Prostate gland (tissue), 2 donors: Measurements from ENCODE around the gene CFAP45. TPM values are rescaled to one million over a fixed set of nuclear protein-coding genes. Genes with fewer than 3 reads are reported as not detected.

ENCODE experiments used
- DNase-seq: peaks from one replicate; pipeline ENCODE4 v3.0.0-alpha.2; 2019; ENCODE audit warnings: low spot score
- H3K27ac ChIP-seq, 2 donors: fragments of 200-600 bp; sonication (generic); 2 replicates each; pipeline ENCODE4 v1.5.1; 2017 to 2019
- H3K27me3 ChIP-seq: fragments of 200-600 bp; sonication (generic); replicated peaks from 2 replicates; pipeline ENCODE4 v1.5.1; 2019; ENCODE audit not compliant: insufficient read depth
- H3K36me3 ChIP-seq, 2 donors: fragments of 200-600 bp; sonication (generic); 1 replicate in 1 of 2; 2 replicates in 1 of 2; pipeline versions ENCODE4 v1.5.1 to v1.8.1; 2017 to 2019
- H3K4me1 ChIP-seq: fragments of 200-600 bp; sonication (generic); replicated peaks from 2 replicates; pipeline ENCODE4 v1.5.1; 2019
- H3K4me3 ChIP-seq, 2 donors: fragments of 200-600 bp; sonication (generic); 2 replicates each; pipeline ENCODE4 v1.5.1; 2017 to 2019
- H3K9me3 ChIP-seq: fragments of 200-600 bp; sonication (generic); 2 replicates; pipeline ENCODE4 v1.5.1; 2017
- POLR2A ChIP-seq: fragments of 450-650 bp; IDR thresholded peaks from one replicate; pipeline ENCODE4 v1.6.1; 2016; ENCODE audit warnings: antibody characterized with exemption, mild to moderate bottlenecking
- POLR2AphosphoS5 ChIP-seq: sonication (generic); formaldehyde crosslinking; IDR thresholded peaks from one replicate; pipeline ENCODE4 v1.6.1; 2017; ENCODE audit warnings: antibody characterized with exemption
- WGBS: methylation state at CpG from one replicate; pipeline ENCODE4 v1.1.5; 2018; 5-methylcytosine and 5-hydroxymethylcytosine counted together
- intact Hi-C: fragments of 100-400 bp; cut with DNase I; formaldehyde crosslinking; loops from one replicate; pipeline ENCODE4 v1.14.2; 2022
- total RNA-seq, 2 donors: library from RNA; depleted of rRNA; stranded (reverse); fragments of >200 nt; gene quantifications; one replicate each; pipeline ENCODE4 v1.1.0, GENCODE V29; 2016
- TF ChIP-seq, protein P1 (sequence below), 4 experiments: fragments of 200-600 bp in 2 of 4; fragments of 450-650 bp in 2 of 4; sonication (generic) in 2 of 4; IDR thresholded peaks; 1 replicate in 3 of 4; 2 replicates in 1 of 4; pipeline ENCODE4 v1.5.1; 2016 to 2019; ENCODE audit warnings: antibody characterized with exemption in 4 of 4, mild to moderate bottlenecking in 2 of 4, moderate library complexity in 2 of 4

The CFAP45 gene
- total RNA-seq, 2 donors from 2014 or later: 2.6 TPM; not detected in 1

DNA sequence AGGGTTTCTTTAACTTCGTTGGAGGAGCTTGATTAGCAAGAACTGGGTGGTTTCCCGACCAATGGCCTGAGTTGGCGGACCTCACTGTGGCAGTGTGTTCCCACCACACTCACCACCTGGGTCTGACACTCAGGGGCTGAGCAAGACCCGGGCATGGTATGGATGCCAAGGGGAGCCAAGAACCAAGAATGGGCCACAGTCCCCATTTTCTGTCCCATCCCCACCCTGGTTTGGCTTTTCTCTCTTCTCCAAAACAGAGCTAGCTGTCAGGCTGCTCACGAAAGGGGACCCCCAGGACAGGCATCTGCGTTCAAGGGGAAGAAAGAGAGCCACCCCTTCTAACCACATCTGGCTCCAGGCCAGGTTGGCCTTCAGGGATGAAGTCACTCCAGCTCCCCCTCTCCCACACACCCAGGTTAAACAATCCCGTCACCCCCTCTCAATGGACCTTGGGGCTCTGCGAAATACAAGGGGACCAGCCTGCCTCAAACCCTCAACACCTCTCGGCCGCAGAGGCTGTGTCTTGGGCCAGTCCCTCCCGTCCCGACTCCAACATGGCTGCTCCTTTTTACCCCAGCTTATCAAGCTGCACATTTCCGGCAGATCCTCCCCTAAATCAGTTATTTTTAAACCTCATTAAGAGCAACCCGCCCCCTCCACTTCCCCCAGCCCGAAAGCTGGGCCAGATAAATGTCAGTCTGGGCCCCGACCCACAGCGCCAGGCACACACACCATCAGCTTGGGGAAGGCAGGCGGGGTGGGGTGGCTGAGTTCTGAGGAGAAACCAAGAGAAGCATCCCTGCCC lies 21.9 kb upstream of the CFAP45 start:
- H3K27ac ChIP-seq: peak overlapping the region; percentile 72 to 84
- H3K27me3 ChIP-seq: no peaks in the 10 kb centered on the region
- WGBS: 64% methylated on average over 18 of the region's 18 CpGs
- peaks cover 17% of the 10 kb centered on the region for H3K4me1 ChIP-seq
- no peak for DNase-seq
- TF ChIP-seq POLR2AphosphoS5 (no peak), POLR2A (no peak)
- TF ChIP-seq, protein P1, sequence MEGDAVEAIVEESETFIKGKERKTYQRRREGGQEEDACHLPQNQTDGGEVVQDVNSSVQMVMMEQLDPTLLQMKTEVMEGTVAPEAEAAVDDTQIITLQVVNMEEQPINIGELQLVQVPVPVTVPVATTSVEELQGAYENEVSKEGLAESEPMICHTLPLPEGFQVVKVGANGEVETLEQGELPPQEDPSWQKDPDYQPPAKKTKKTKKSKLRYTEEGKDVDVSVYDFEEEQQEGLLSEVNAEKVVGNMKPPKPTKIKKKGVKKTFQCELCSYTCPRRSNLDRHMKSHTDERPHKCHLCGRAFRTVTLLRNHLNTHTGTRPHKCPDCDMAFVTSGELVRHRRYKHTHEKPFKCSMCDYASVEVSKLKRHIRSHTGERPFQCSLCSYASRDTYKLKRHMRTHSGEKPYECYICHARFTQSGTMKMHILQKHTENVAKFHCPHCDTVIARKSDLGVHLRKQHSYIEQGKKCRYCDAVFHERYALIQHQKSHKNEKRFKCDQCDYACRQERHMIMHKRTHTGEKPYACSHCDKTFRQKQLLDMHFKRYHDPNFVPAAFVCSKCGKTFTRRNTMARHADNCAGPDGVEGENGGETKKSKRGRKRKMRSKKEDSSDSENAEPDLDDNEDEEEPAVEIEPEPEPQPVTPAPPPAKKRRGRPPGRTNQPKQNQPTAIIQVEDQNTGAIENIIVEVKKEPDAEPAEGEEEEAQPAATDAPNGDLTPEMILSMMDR (IDR thresholded peaks at IDR 0.05): no peak
- H3K36me3 ChIP-seq: peaks cover 7 to 15% of the 10 kb centered on the region in 2 donors
- intact Hi-C loops: loop anchor here (10.0 kb wide), 1 partner anchor 67 kb away; no protein-coding TSS in a partner anchor
- H3K4me3 ChIP-seq: no peak overlapping the region
- no peaks in the 10 kb centered on the region for H3K9me3 ChIP-seq

DNA sequence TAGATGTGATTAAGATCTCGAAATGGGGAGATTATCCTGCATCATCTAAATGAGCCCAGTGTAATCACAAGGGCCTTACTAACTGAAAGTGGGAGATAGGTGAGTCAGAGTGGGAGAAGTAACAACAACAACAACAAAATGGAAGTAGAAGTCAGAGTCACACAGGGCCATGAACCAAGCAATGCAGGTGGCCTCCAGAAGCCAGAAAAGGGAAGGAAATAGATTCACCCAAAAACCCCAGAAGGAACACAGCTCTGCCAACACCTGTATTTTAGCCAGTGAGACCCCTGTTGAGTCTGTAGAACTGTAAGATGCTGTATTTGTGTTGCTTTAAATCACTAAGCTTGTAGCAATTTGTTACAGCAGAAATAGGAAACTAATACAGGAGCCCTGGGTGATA lies 21.3 kb upstream of the CFAP45 start:
- H3K9me3 ChIP-seq: no peaks in the 10 kb centered on the region
- no peak for DNase-seq
- no peaks in the 10 kb centered on the region for H3K27me3 ChIP-seq
- TF ChIP-seq POLR2AphosphoS5: no peak
- TF ChIP-seq, protein P1 (IDR thresholded peaks at IDR 0.05): no peak
- no peak for TF ChIP-seq POLR2A
- 73% methylated on average over 1 of the region's 1 CpG for WGBS
- peaks cover 7 to 15% of the 10 kb centered on the region in 2 donors for H3K36me3 ChIP-seq
- intact Hi-C loops: loop anchor here (10.0 kb wide), 1 partner anchor 66 kb away; no protein-coding TSS in a partner anchor
- no peak overlapping the region for H3K4me3 ChIP-seq
- no peak overlapping the region for H3K27ac ChIP-seq
- peaks cover 17% of the 10 kb centered on the region for H3K4me1 ChIP-seq

DNA sequence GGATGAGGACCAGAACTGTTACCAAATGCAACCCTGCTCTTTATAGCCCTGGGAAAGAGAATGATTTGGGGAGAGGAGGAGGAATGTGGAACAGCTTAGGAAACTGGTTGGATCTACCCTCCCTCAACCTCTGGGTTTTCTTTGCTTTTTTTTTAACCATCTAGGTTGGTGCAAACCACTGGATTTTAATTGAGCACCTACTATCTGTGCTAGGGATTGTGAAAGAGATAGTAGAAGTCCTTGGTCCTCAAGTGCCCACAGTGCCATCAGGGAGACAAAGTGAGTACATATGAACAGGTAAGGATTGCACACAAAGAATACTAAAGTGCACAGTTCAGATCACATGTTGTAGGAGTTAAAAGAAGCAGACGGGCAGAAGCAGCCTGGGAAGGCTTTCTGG lies 20.7 kb upstream of the CFAP45 start:
- DNase-seq: no peak
- intact Hi-C loops: loop anchor here (10.0 kb wide), 1 partner anchor 66 kb away; no protein-coding TSS in a partner anchor
- no peak for TF ChIP-seq POLR2AphosphoS5
- Histone ChIP-seq H3K27ac (no peak overlapping the region), H3K9me3 (no peaks in the 10 kb centered on the region), H3K4me1 (peaks cover 13% of the 10 kb centered on the region), H3K36me3 (peaks cover 7 to 15% of the 10 kb centered on the region in 2 donors), H3K4me3 (no peak overlapping the region), H3K27me3 (no peaks in the 10 kb centered on the region)
- 92% methylated on average over 1 of the region's 1 CpG for WGBS

DNA sequence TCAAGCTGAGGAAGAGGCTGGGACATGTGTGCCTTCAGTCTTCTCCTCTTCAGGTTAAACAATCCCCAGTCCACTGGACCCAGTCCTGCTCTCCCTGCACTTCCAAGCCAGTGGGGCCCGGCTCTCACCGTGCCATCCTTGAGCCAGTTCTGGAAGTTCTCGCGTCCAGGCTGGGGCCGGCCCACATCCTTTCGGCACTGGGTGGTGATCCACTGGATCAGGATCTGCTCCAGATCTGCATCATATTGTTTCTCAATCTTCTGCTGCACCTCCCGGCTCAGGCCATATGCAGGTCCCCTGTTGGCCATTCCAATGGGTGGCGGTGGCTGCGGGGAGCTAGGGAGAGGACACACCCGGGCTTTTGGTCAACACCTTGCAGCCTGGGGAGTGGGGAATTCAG lies 20.2 kb upstream of the CFAP45 start:
- TF ChIP-seq POLR2AphosphoS5 (no peak), POLR2A (no peak)
- TF ChIP-seq, protein P1 (IDR thresholded peaks at IDR 0.05): no peak
- intact Hi-C loops: loop anchor here (10.0 kb wide), 1 partner anchor 65 kb away; no protein-coding TSS in a partner anchor
- Histone ChIP-seq H3K9me3 (no peaks in the 10 kb centered on the region), H3K27ac (no peak overlapping the region), H3K36me3 (peaks cover 7 to 15% of the 10 kb centered on the region in 2 donors), H3K4me3 (no peak overlapping the region), H3K4me1 (peaks cover 13% of the 10 kb centered on the region), H3K27me3 (no peaks in the 10 kb centered on the region)
- 88% methylated on average over 10 of the region's 10 CpGs for WGBS
- DNase-seq: no peak

DNA sequence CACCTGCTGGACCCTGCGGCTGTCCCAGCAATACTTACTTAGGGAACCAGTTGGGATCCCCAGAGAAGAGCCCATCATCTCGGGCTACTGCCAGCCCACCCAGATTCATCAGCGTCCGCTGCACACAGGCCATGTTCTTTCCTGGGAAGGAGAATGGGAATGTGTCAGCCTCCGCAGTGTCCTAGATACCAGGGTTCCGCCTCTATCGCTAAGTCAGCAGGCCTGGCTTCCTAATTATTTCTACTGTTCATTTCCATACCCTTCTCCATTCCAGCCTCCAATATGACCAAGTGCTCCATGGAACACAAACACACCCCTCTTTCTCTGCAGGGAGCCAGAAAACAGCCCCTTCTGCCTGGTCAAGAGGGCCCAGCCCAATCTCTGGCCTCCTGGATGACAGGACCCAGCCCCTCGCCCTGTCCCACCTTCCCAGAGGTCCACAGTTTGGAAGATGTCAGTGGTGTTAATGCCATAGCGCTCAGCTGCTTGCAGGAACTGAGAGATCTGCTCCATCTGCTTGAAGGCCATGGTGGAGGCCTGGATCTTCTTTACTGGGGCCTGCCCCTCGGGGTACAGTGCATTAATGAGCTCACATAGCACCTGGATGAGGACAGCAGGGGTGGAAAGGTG lies 19.4 kb upstream of the CFAP45 start:
- intact Hi-C loops: no loop called here
- TF ChIP-seq POLR2AphosphoS5 (no peak), POLR2A (no peak)
- TF ChIP-seq, protein P1 (IDR thresholded peaks at IDR 0.05): no peak
- no peak for DNase-seq
- no peaks in the 10 kb centered on the region for H3K9me3 ChIP-seq
- H3K4me3 ChIP-seq: no peak overlapping the region
- H3K27me3 ChIP-seq: no peaks in the 10 kb centered on the region
- H3K4me1 ChIP-seq: peaks cover 13% of the 10 kb centered on the region
- WGBS: 95% methylated on average over 10 of the region's 10 CpGs
- peaks cover 7 to 15% of the 10 kb centered on the region in 2 donors for H3K36me3 ChIP-seq
- no peak overlapping the region for H3K27ac ChIP-seq
